DOHH2 (cell line): ENCODE measurements around the gene SMAD7.

Source experiments
- CTCF ChIP-seq: fragments of 200-600 bp; sonication (generic); IDR thresholded peaks from one replicate; pipeline ENCODE4 v1.5.1; 2014; ENCODE audit warnings: antibody characterized with exemption, mild to moderate bottlenecking, low read depth, low read length; ENCODE audit not compliant: poor library complexity, severe bottlenecking
- EZH2phosphoT487 ChIP-seq: fragments of 200-600 bp; sonication (generic); IDR thresholded peaks from 2 replicates; pipeline ENCODE4 v1.6.1; 2017; ENCODE audit warnings: borderline replicate concordance, mild to moderate bottlenecking, antibody characterized with exemption, low read length, moderate library complexity, mixed read lengths

GRCh38 chr18:48943736-48944527 lies 6.8 kb downstream of the SMAD7 start:
- TF ChIP-seq CTCF (no peak), EZH2phosphoT487 (no peak)
